Liver (tissue), 9 donors: ENCODE data around the gene POLR2L. TPM values are rescaled to one million over a fixed set of nuclear protein-coding genes. Genes with fewer than 3 reads are reported as not detected.

Experiments
- DNase-seq: peaks from one replicate; pipeline ENCODE4 v3.0.0-alpha.2; 2017; ENCODE audit warnings: low spot score
- H3K27ac ChIP-seq, 2 donors: one replicate each; pipeline ENCODE4 v1.7.0; 2013; ENCODE audit warnings: inconsistent platforms in 2 of 2, low read length in 2 of 2, control low read depth in 1 of 2, low read depth in 1 of 2, mild to moderate bottlenecking in 1 of 2
- H3K27me3 ChIP-seq, 4 donors: one replicate each; pipeline versions ENCODE4 v1.6.1 to v1.7.0; 2013; ENCODE audit warnings: low read length in 3 of 4, inconsistent platforms in 1 of 4, mild to moderate bottlenecking in 1 of 4, moderate library complexity in 1 of 4; ENCODE audit not compliant: control insufficient read depth in 4 of 4, insufficient read depth in 4 of 4
- H3K36me3 ChIP-seq, 4 donors: one replicate each; pipeline versions ENCODE4 v1.6.1 to v1.7.0; 2013; ENCODE audit warnings: low read length in 3 of 4, mild to moderate bottlenecking in 3 of 4, low read depth in 1 of 4, moderate library complexity in 1 of 4; ENCODE audit not compliant: control insufficient read depth in 4 of 4, insufficient read depth in 3 of 4
- H3K4me1 ChIP-seq, 4 donors: one replicate each; pipeline versions ENCODE4 v1.6.1 to v1.7.0; 2013; ENCODE audit warnings: low read length in 3 of 4, mild to moderate bottlenecking in 3 of 4, moderate library complexity in 1 of 4; ENCODE audit not compliant: control insufficient read depth in 4 of 4, insufficient read depth in 4 of 4
- H3K4me3 ChIP-seq, 3 donors: one replicate each; pipeline versions ENCODE4 v1.6.1 to v1.7.0; 2013; ENCODE audit warnings: low read length in 3 of 3, control low read depth in 1 of 3, low read depth in 1 of 3, mild to moderate bottlenecking in 1 of 3
- H3K9ac ChIP-seq, 2 donors: one replicate each; pipeline ENCODE4 v1.7.0; 2013; ENCODE audit warnings: low read length in 2 of 2, mild to moderate bottlenecking in 2 of 2, moderate library complexity in 2 of 2, control low read depth in 1 of 2, low read depth in 1 of 2
- H3K9me3 ChIP-seq, 4 donors: one replicate each; pipeline versions ENCODE4 v1.6.1 to v1.7.0; 2013; ENCODE audit warnings: low read length in 3 of 4; ENCODE audit not compliant: control insufficient read depth in 4 of 4
- ATF3 ChIP-seq: IDR thresholded peaks from 2 replicates; pipeline ENCODE4 v1.6.1; 2016; ENCODE audit warnings: antibody characterized with exemption
- CTCF ChIP-seq: fragments of 150-350 bp; IDR thresholded peaks from 2 replicates; pipeline ENCODE4 v1.5.1; 2017; ENCODE audit warnings: improper control_type of control experiment, low read depth, low read length; ENCODE audit not compliant: missing input control
- FOXA1 ChIP-seq: IDR thresholded peaks from 2 replicates; pipeline ENCODE4 v1.6.1; 2016; ENCODE audit warnings: antibody characterized with exemption
- FOXA2 ChIP-seq: IDR thresholded peaks from 2 replicates; pipeline ENCODE4 v1.6.1; 2016; ENCODE audit warnings: antibody characterized with exemption
- GABPA ChIP-seq, 2 donors: IDR thresholded peaks in 1 of 2; conservative IDR thresholded peaks in 1 of 2; 2 replicates each; pipeline ENCODE4 v1.6.1; 2016; ENCODE audit warnings: antibody characterized with exemption in 2 of 2, mild to moderate bottlenecking in 1 of 2, moderate library complexity in 1 of 2
- HNF4A ChIP-seq, 2 donors: conservative IDR thresholded peaks; 2 replicates each; pipeline ENCODE4 v1.6.1; 2016; ENCODE audit warnings: antibody characterized with exemption in 2 of 2, mild to moderate bottlenecking in 2 of 2
- HNF4G ChIP-seq: IDR thresholded peaks from 2 replicates; pipeline ENCODE4 v1.6.1; 2016; ENCODE audit warnings: antibody characterized with exemption
- JUND ChIP-seq, 2 donors: IDR thresholded peaks; 2 replicates each; pipeline ENCODE4 v1.6.1; 2016; ENCODE audit warnings: antibody characterized with exemption in 2 of 2
- MAX ChIP-seq: IDR thresholded peaks from 2 replicates; pipeline ENCODE4 v1.6.1; 2016; ENCODE audit warnings: antibody characterized with exemption
- NR2F2 ChIP-seq: IDR thresholded peaks from 2 replicates; pipeline ENCODE4 v1.6.1; 2016; ENCODE audit warnings: antibody characterized with exemption
- RAD21 ChIP-seq, 2 donors: IDR thresholded peaks; 2 replicates each; pipeline ENCODE4 v1.6.1; 2016; ENCODE audit warnings: antibody characterized with exemption in 2 of 2, mild to moderate bottlenecking in 2 of 2
- REST ChIP-seq: IDR thresholded peaks from 2 replicates; pipeline ENCODE4 v1.6.1; 2016; ENCODE audit warnings: antibody characterized with exemption, mild to moderate bottlenecking
- RXRA ChIP-seq, 2 donors: IDR thresholded peaks; 2 replicates each; pipeline ENCODE4 v1.6.1; 2017 to 2018; ENCODE audit warnings: antibody characterized with exemption in 2 of 2, mild to moderate bottlenecking in 1 of 2
- SP1 ChIP-seq: IDR thresholded peaks from 2 replicates; pipeline ENCODE4 v1.6.1; 2018; ENCODE audit warnings: antibody characterized with exemption, mild to moderate bottlenecking
- TAF1 ChIP-seq: conservative IDR thresholded peaks from 2 replicates; pipeline ENCODE4 v1.6.1; 2016; ENCODE audit warnings: antibody characterized with exemption, mild to moderate bottlenecking
- YY1 ChIP-seq: IDR thresholded peaks from 2 replicates; pipeline ENCODE4 v1.6.1; 2016; ENCODE audit warnings: antibody characterized with exemption, mild to moderate bottlenecking
- ZBTB33 ChIP-seq: IDR thresholded peaks from 2 replicates; pipeline ENCODE4 v1.6.1; 2016; ENCODE audit warnings: antibody characterized with exemption
- WGBS: extraction: QIAGEN DNeasy Blood & Tissue Kit; methylation state at CpG from one replicate; pipeline ENCODE4 v1.1.7; 2013; 5-methylcytosine and 5-hydroxymethylcytosine counted together
- polyA plus RNA-seq, 2 donors: library from polyadenylated mRNA; stranded (reverse) in 1 of 2; unstranded in 1 of 2; fragments of 200-250 nt in 1 of 2; fragments of >200 nt in 1 of 2; fragmentation: Nextera tagmentation in 1 of 2; extraction: Ambion mirVana in 1 of 2; gene quantifications; one replicate each; pipeline versions ENCODE4 v1.2.1 to v1.2.3, GENCODE V29; 2013 to 2015
- total RNA-seq, 2 donors: library from RNA; depleted of rRNA; stranded (reverse); fragments of >200 nt; gene quantifications; one replicate each; pipeline ENCODE4 v1.2.3, GENCODE V29; 2014
- donor health status: healthy.
- donor health status: healthy.
- donor health status: healthy.
- donor health status: healthy.
- donor health status: healthy.

Gene POLR2L
- total and polyA plus RNA-seq, 4 donors = 28.1 to 230 (median 106) TPM

GRCh38 chr11:889687-890475 lies 47.6 kb upstream of the POLR2L start:
- Histone ChIP-seq H3K27ac (no peak overlapping the region), H3K4me1 (no peaks in the 10 kb centered on the region), H3K9ac (no peak overlapping the region), H3K36me3 (peaks cover 3 to 29% (median 11%) of the 10 kb centered on the region in 4 donors), H3K4me3 (no peak overlapping the region), H3K9me3 (no peaks in the 10 kb centered on the region), H3K27me3 (no peaks in the 10 kb centered on the region)
- 96% methylated on average over 32 of the region's 32 CpGs for WGBS
- TF ChIP-seq CTCF (no peak), FOXA1 (no peak), TAF1 (no peak), JUND (IDR thresholded peaks at IDR 0.05) (no peak), GABPA (IDR thresholded peaks at IDR 0.05 in 1 of 2, conservative IDR thresholded peaks at IDR 0.05 in 1 of 2) (no peak), NR2F2 (no peak)
- no peak for DNase-seq

- no peak for DNase-seq
- H3K9ac ChIP-seq = no peak overlapping the region
- WGBS = 97% methylated on average over 13 of the region's 13 CpGs
- no peaks in the 10 kb centered on the region for H3K9me3 ChIP-seq
- no peaks in the 10 kb centered on the region for H3K27me3 ChIP-seq
- no peak overlapping the region for H3K4me3 ChIP-seq
- H3K36me3 ChIP-seq = peaks cover 3 to 29% (median 11%) of the 10 kb centered on the region in 4 donors
- H3K27ac ChIP-seq = no peak overlapping the region
- no peaks in the 10 kb centered on the region for H3K4me1 ChIP-seq
- TF ChIP-seq FOXA2 (no peak), YY1 (no peak), HNF4A (conservative IDR thresholded peaks at IDR 0.05) (no peak), JUND (IDR thresholded peaks at IDR 0.05) (no peak), RAD21 (IDR thresholded peaks at IDR 0.05) (no peak), TAF1 (no peak), RXRA (IDR thresholded peaks at IDR 0.05) (no peak), ZBTB33 (no peak), HNF4G (no peak), MAX (no peak), SP1 (no peak), FOXA1 (no peak), NR2F2 (no peak), ATF3 (no peak), CTCF (no peak), REST (no peak)
Observed at GRCh38 chr11:889257-889656, 46.9 kb upstream of the POLR2L start.
